Endothelial cell of umbilical vein (primary cell): ENCODE results near the gene CTSW. TPM values are rescaled to one million over a fixed set of nuclear protein-coding genes. Genes with fewer than 3 reads are reported as not detected.

Experiments used
- BruUV-seq: library from RNA; stranded (reverse); fragments of 400-500 nt; replicated peaks from 2 replicates; lab custom pipeline; 2021; lab: Mats Ljungman, UMichigan
- CTCF ChIA-PET: fragments of 300-600, 350-600 bp; sonication (Branson Sonifier 250); formaldehyde crosslinking; loops from one replicate; lab custom pipeline; 2021; ENCODE audit warnings: antibody characterized with exemption, inconsistent platforms; lab: Charles Lee
- POLR2A ChIA-PET: fragments of 300-600, 350-600 bp; sonication (Branson Sonifier 250); formaldehyde crosslinking; loops from one replicate; lab custom pipeline; 2021; ENCODE audit warnings: antibody characterized with exemption, inconsistent platforms; lab: Charles Lee
- DNase-seq: peaks from one replicate; pipeline ENCODE4 v3.0.0-alpha.2; 2011; ENCODE audit warnings: low read depth, low spot score
- FAIRE-seq: peaks from 2 replicates; lab custom pipeline; 2011; peaks lifted over from hg19 to GRCh38; lab: Jason Lieb, UNC
- H2AFZ ChIP-seq: 2 replicates; pipeline ENCODE4 v1.6.0; 2012; ENCODE audit warnings: low read depth, low read length, control low read depth, inconsistent platforms
- H3K27ac ChIP-seq: 2 replicates; pipeline ENCODE4 v1.5.1; 2011; ENCODE audit warnings: low read depth, mild to moderate bottlenecking, control low read depth, low read length, moderate library complexity; ENCODE audit not compliant: insufficient read depth
- H3K27me3 ChIP-seq, 2 experiments: 2 replicates each; pipeline versions ENCODE4 v1.6.0 to v1.6.1; 2011; ENCODE audit warnings: low read length in 2 of 2, mixed read lengths in 1 of 2; ENCODE audit not compliant: control insufficient read depth in 2 of 2, insufficient read depth in 2 of 2
- H3K36me3 ChIP-seq, 2 experiments: 2 replicates in 1 of 2; 3 replicates in 1 of 2; pipeline ENCODE4 v1.5.1; 2011; ENCODE audit warnings: low read length in 2 of 2, mild to moderate bottlenecking in 1 of 2, moderate library complexity in 1 of 2; ENCODE audit not compliant: control insufficient read depth in 2 of 2, insufficient read depth in 2 of 2; ENCODE audit errors: extremely low read depth in 1 of 2
- H3K4me1 ChIP-seq: 3 replicates; pipeline ENCODE4 v1.5.1; 2011; ENCODE audit warnings: mild to moderate bottlenecking, low read length; ENCODE audit not compliant: control insufficient read depth, insufficient read depth; ENCODE audit errors: extremely low read depth
- H3K4me2 ChIP-seq: 2 replicates; pipeline ENCODE4 v1.6.1; 2011; ENCODE audit warnings: low read length, control low read depth, mixed read lengths; ENCODE audit not compliant: insufficient read depth
- H3K4me3 ChIP-seq, 3 experiments: fragments of 200-600 bp in 1 of 3; sonication (generic), shearing (Covaris generic) in 1 of 3; replicated peaks in 1 of 3; 2 replicates each; pipeline ENCODE4 v1.5.1; 2011 to 2016; ENCODE audit warnings: control low read depth in 3 of 3, low read length in 3 of 3, mild to moderate bottlenecking in 2 of 3, inconsistent platforms in 1 of 3, low read depth in 1 of 3, moderate library complexity in 1 of 3; ENCODE audit not compliant: insufficient read depth in 1 of 3
- H3K79me2 ChIP-seq: 2 replicates; pipeline ENCODE4 v1.6.0; 2012; ENCODE audit warnings: low read length, inconsistent platforms; ENCODE audit not compliant: control insufficient read depth, insufficient read depth
- H3K9ac ChIP-seq: replicated peaks from 2 replicates; pipeline ENCODE3; 2011; ENCODE audit warnings: low read length, control low read depth; ENCODE audit not compliant: insufficient read depth; ENCODE audit errors: extremely low read depth
- H3K9me1 ChIP-seq: replicated peaks from 3 replicates; pipeline ENCODE4 v1.6.0; 2011; ENCODE audit warnings: mild to moderate bottlenecking, low read length; ENCODE audit not compliant: control insufficient read depth, insufficient read depth; ENCODE audit errors: extremely low read depth
- H3K9me3 ChIP-seq: replicated peaks from 2 replicates; pipeline ENCODE4 v1.5.1; 2012; ENCODE audit warnings: low read length, inconsistent platforms; ENCODE audit not compliant: control insufficient read depth, insufficient read depth
- H4K20me1 ChIP-seq: replicated peaks from 2 replicates; pipeline ENCODE3; 2011; ENCODE audit warnings: mild to moderate bottlenecking, low read length; ENCODE audit not compliant: control insufficient read depth, insufficient read depth; ENCODE audit errors: extremely low read depth
- MYC ChIP-seq: IDR thresholded peaks from one replicate; pipeline ENCODE4 v1.6.1; 2011; ENCODE audit warnings: mild to moderate bottlenecking, low read depth, low read length
- POLR2A ChIP-seq: IDR thresholded peaks from 2 replicates; pipeline ENCODE4 v1.6.1; 2012; ENCODE audit warnings: low read depth, mild to moderate bottlenecking, control low read depth, low read length
- POLR2AphosphoS5 ChIP-seq: IDR thresholded peaks from 2 replicates; pipeline ENCODE4 v1.6.1; 2012; ENCODE audit warnings: low read depth, mild to moderate bottlenecking, control low read depth, low read length, moderate library complexity; ENCODE audit not compliant: insufficient read depth
- dilution Hi-C: fragments of 300-500 bp; cut with MboI; formaldehyde crosslinking; loops from one replicate; pipeline ENCODE4 v1.15.0; 2019; ENCODE audit warnings: low sequenced_read_pairs; ENCODE audit not compliant: extremely low pct_ligation_motif_present
- intact Hi-C: fragments of 100-400 bp; cut with micrococcal nuclease; formaldehyde crosslinking; loops from one replicate; pipeline ENCODE4 v1.10.0; 2022
- polyA plus RNA-seq, 4 experiments: library from polyadenylated mRNA; depleted of rRNA in 3 of 4; stranded (reverse) in 3 of 4; unstranded in 1 of 4; fragments of >200 nt; gene quantifications; 2 replicates each; pipeline versions ENCODE4 v1.2.1 to v1.2.3, GENCODE V29; 2011 to 2012; ENCODE audit warnings: missing spikeins in 1 of 4
- total RNA-seq: library from RNA; stranded (reverse); gene quantifications from 2 replicates; pipeline ENCODE4 v1.2.3, GENCODE V29; 2021

The CTSW gene
- total and polyA plus RNA-seq, 2 donors (not counting 3 experiments of a cell fraction or from before 2014, with no cell fraction given): not detected

DNA sequence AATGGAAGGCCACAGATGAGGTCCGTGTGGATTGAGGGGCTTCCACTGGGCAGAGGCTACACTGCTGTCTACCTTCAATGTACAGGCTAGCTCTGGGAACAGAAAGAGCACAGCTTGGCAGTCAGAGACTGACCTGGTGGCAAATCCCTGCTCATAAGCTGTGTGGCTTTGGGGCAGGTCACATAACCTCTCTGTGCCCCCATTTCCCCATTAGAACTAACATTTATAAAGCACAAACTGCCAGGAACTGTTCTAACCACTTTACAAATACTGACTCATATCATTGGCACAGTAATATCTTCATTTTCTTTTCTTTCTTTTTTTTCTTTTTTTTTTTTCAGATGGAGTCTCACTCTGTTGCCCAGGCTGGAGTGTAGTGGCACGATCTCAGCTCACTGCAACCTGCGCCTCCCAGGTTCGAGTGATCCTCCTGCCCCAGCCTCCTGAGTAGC lies 17.4 kb downstream of the CTSW start:
- Histone ChIP-seq H2AFZ (no peak overlapping the region), H3K36me3 (peaks cover 5 to 8% of the 10 kb centered on the region in 2 experiments), H3K9me1 (no peaks in the 10 kb centered on the region), H3K9me3 (no peaks in the 10 kb centered on the region), H3K27me3 (no peaks in the 10 kb centered on the region), H3K79me2 (peaks cover 75% of the 10 kb centered on the region), H3K27ac (peak overlapping the region; percentile 27), H3K4me1 (peaks cover 58% of the 10 kb centered on the region), H4K20me1 (no peaks in the 10 kb centered on the region), H3K9ac (no peak overlapping the region), H3K4me3 (no peak overlapping the region), H3K4me2 (peak overlapping the region; percentile 37)
- CTCF ChIA-PET: interaction anchor here (0.8 to 6.2 kb wide), 2 partner anchors 7 to 19 kb away, joined by 3 to 69 read pairs; partner anchors contain the start of genes CCDC85B and FIBP
- TF ChIP-seq POLR2AphosphoS5 (peak; percentile 30), POLR2A (no peak)
- intact Hi-C loops: no loop called here
- no peak for DNase-seq
- POLR2A ChIA-PET: interaction anchor here (0.7 to 2.5 kb wide), 3 partner anchors 8 to 375 kb away, joined by 3 to 16 read pairs (median 4); partner anchors contain the start of gene FIBP
- dilution Hi-C loops: no loop called here
- peak; percentile 48 for FAIRE-seq
- BruUV-seq: no TSS peak

DNA sequence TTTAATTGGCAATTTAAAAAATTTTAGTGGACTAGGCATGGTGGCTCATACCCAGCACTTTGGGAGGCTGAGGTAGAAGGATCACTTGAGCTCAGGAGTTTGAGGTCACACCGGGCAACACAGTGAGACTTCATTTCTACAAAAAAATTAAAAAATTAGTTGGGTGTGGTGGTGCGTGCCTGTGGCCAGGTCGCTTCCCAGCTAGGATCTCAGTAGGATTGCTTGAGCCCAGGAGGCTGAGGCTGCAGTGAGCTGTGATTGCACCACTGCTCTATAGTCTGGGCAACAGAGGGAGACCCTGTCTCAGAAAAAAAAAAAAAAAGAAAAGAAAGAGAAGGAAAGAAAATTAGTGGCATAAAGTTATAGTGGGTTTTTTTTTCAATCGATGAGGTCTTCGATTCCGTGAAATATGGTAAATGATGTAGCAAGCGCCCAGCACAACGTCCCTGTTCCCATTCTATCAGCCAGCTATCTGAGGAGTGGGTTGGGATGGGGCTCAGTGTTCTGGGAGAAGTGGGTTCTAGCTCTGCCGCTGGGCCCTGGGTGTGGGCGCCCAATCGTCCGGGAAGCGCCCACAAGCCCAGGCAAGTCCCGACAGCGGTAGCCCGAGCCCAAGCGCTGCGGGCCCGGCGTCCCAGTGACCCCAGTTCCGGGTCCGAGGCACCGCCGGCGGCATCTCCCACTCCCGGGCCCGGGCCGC lies 19.2 kb downstream of the CTSW start:
- intact Hi-C loops (loop anchor here (1.0 kb wide), 1 partner anchor 8 kb away; no protein-coding TSS in a partner anchor), dilution Hi-C loops (no loop called here)
- H3K27ac ChIP-seq: peak overlapping the region; percentile 87
- no peak for DNase-seq
- peaks cover 5 to 8% of the 10 kb centered on the region in 2 experiments for H3K36me3 ChIP-seq
- BruUV-seq: TSS peak; percentile 50
- ChIA-PET POLR2A (interaction anchor here (0.7 to 4.2 kb wide), 6 partner anchors 8 to 86 kb away, joined by 3 to 29 read pairs (median 13); partner anchors contain the start of genes CCDC85B and FIBP), CTCF (interaction anchor here (1.1 to 6.2 kb wide), 4 partner anchors 9 to 16 kb away, joined by 3 to 69 read pairs (median 15); partner anchors contain the start of genes CCDC85B and FIBP)
- H3K4me1 ChIP-seq: peaks cover 49% of the 10 kb centered on the region
- peak; percentile 90 for FAIRE-seq
- no peaks in the 10 kb centered on the region for H3K9me1 ChIP-seq
- H3K4me3 ChIP-seq: peak overlapping the region; percentile 58 to 79 (median 69)
- peak overlapping the region; percentile 99 for H3K9ac ChIP-seq
- no peaks in the 10 kb centered on the region for H4K20me1 ChIP-seq
- no peak overlapping the region for H2AFZ ChIP-seq
- peaks cover 58% of the 10 kb centered on the region for H3K79me2 ChIP-seq
- TF ChIP-seq POLR2A: peak; percentile 63
- TF ChIP-seq MYC: no peak
- TF ChIP-seq POLR2AphosphoS5: no peak
- no peaks in the 10 kb centered on the region for H3K27me3 ChIP-seq
- H3K9me3 ChIP-seq: no peaks in the 10 kb centered on the region
- H3K4me2 ChIP-seq: peak overlapping the region; percentile 68
